GM12891 (cell line): ENCODE data around the gene GSN.

Experiments used
- POLR2A ChIP-seq: IDR thresholded peaks from 2 replicates; pipeline ENCODE4 v1.6.1; 2011; ENCODE audit warnings: low read depth, low read length, control low read depth
- POLR2AphosphoS5 ChIP-seq: IDR thresholded peaks from 2 replicates; pipeline ENCODE4 v1.6.1; 2011; ENCODE audit warnings: low read depth, low read length, control low read depth
- SPI1 ChIP-seq: IDR thresholded peaks from 2 replicates; pipeline ENCODE4 v1.6.1; 2011; ENCODE audit warnings: low read depth, low read length, control low read depth
- TAF1 ChIP-seq: IDR thresholded peaks from 2 replicates; pipeline ENCODE4 v1.6.1; 2011; ENCODE audit warnings: low read depth, low read length, control low read depth

GRCh38 chr9:121302786-121303185 is 34.8 kb downstream of the GSN start:
- TF ChIP-seq SPI1: no peak
- TF ChIP-seq POLR2A: no peak
- no peak for TF ChIP-seq POLR2AphosphoS5
- no peak for TF ChIP-seq TAF1
